Measurements from ENCODE around the gene RPL4. TPM values are rescaled to one million over a fixed set of nuclear protein-coding genes. Genes with fewer than 3 reads are reported as not detected.

RPL4 gene
- total RNA-seq, 6 donors from 2014 or later, result 807 to 2,526 (median 1,681) TPM

- Histone ChIP-seq H3K27ac (peak overlapping the region in 1 of 4 donors; percentile 30), H3K4me3 (no peak overlapping the region), H3K9me3 (no peaks in the 10 kb centered on the region), H3K4me1 (peaks cover 0 to 10% (median 6%) of the 10 kb centered on the region in 4 donors), H3K27me3 (no peaks in the 10 kb centered on the region), H3K36me3 (peaks cover 10 to 72% (median 35%) of the 10 kb centered on the region in 4 donors)
- 91 to 99% methylated on average over 5 of the region's 5 CpGs for WGBS, 2 donors
- ATAC-seq (ENCODE audit: low FRiP score in 2 of 2), result no peak
- TF ChIP-seq EP300 (IDR thresholded peaks at IDR 0.05), result no peak
- no peak for TF ChIP-seq CTCF (IDR thresholded peaks at IDR 0.05)
- no peak for TF ChIP-seq POLR2AphosphoS5 (IDR thresholded peaks at IDR 0.05)
- no peak for TF ChIP-seq POLR2A (IDR thresholded peaks at IDR 0.05)
- DNase-seq, result no peak
These were observed 20.0 kb downstream of the RPL4 start for GRCh38 chr15:66484539-66485112.

GRCh38 chr15:66483131-66483566, 21.5 kb downstream of the RPL4 start:
- Histone ChIP-seq H3K4me1 (peaks cover 0 to 10% (median 6%) of the 10 kb centered on the region in 4 donors), H3K9me3 (no peaks in the 10 kb centered on the region), H3K27ac (peak overlapping the region in 2 of 4 donors; percentile 14 to 46), H3K36me3 (peaks cover 5 to 57% (median 25%) of the 10 kb centered on the region in 4 donors), H3K4me3 (no peak overlapping the region), H3K27me3 (no peaks in the 10 kb centered on the region)
- 64 to 71% methylated on average over 3 of the region's 3 CpGs for WGBS, 2 donors
- no peak for TF ChIP-seq CTCF (IDR thresholded peaks at IDR 0.05)
- no peak for TF ChIP-seq POLR2AphosphoS5 (IDR thresholded peaks at IDR 0.05)
- no peak for TF ChIP-seq EP300 (IDR thresholded peaks at IDR 0.05)
- no peak for TF ChIP-seq POLR2A (IDR thresholded peaks at IDR 0.05)
- ATAC-seq (ENCODE audit: low FRiP score in 2 of 2), result peak; percentile 47 to 70
- DNase-seq, result peak in 1 of 2 donors; percentile 55

GRCh38 chr15:66482539-66482938, 22.1 kb downstream of the RPL4 start:
- Histone ChIP-seq H3K9me3 (no peaks in the 10 kb centered on the region), H3K36me3 (peaks cover 5 to 51% (median 19%) of the 10 kb centered on the region in 4 donors), H3K4me3 (no peak overlapping the region), H3K27ac (peak overlapping the region in 2 of 4 donors; percentile 24 to 46), H3K27me3 (no peaks in the 10 kb centered on the region), H3K4me1 (peaks cover 0 to 10% (median 6%) of the 10 kb centered on the region in 4 donors)
- DNase-seq (peak; percentile 26 to 42), ATAC-seq (ENCODE audit: low FRiP score in 2 of 2) (peak; percentile 16 to 41)
- TF ChIP-seq EP300 (IDR thresholded peaks at IDR 0.05), result no peak
- no peak for TF ChIP-seq POLR2A (IDR thresholded peaks at IDR 0.05)
- TF ChIP-seq POLR2AphosphoS5 (IDR thresholded peaks at IDR 0.05), result no peak
- TF ChIP-seq CTCF (IDR thresholded peaks at IDR 0.05), result no peak
- WGBS, 2 donors, result 71 to 82% methylated on average over 9 of the region's 9 CpGs

- no peak overlapping the region for H3K4me3 ChIP-seq
- WGBS, 2 donors, result 93 to 95% methylated on average over 10 of the region's 10 CpGs
- DNase-seq (no peak), ATAC-seq (ENCODE audit: low FRiP score in 2 of 2) (no peak)
- TF ChIP-seq EP300 (IDR thresholded peaks at IDR 0.05) (no peak), POLR2A (IDR thresholded peaks at IDR 0.05) (no peak), CTCF (IDR thresholded peaks at IDR 0.05) (no peak)
- H3K9me3 ChIP-seq, result no peaks in the 10 kb centered on the region
- no peak overlapping the region for H3K27ac ChIP-seq
- H3K27me3 ChIP-seq, result no peaks in the 10 kb centered on the region
- peaks cover 0 to 10% (median 6%) of the 10 kb centered on the region in 4 donors for H3K4me1 ChIP-seq
- H3K36me3 ChIP-seq, result peaks cover 4 to 41% (median 15%) of the 10 kb centered on the region in 4 donors
These were observed 23.4 kb downstream of the RPL4 start for GRCh38 chr15:66481107-66481856.

Measured in upper lobe of left lung (tissue), 6 donors.